NCI-H2107 treated with DMSO at 0.1 percent for 48 hours (cell line): ENCODE data around the gene ZNG1C.
"Not testable (repeated sequence)": the region's sequence is repeated elsewhere in the genome, so short reads cannot be mapped to it uniquely, and the experiment has no call there.

Source experiments
- DNase-seq: peaks from one replicate; lab custom pipeline; 2025; ENCODE audit not compliant: unreplicated experiment; lab: John Stamatoyannopoulos, UW

Gene ZNG1C

GRCh38 chr9:68241683-68242082 lies at the start of gene ZNG1C:
ZNG1C (plus strand) TSS chr9:68241983; CDS start chr9:68242032, 49 bp downstream.
- not testable (repeated sequence) for DNase-seq

- DNase-seq, result not testable (repeated sequence)
These were observed 654 bp downstream of the ZNG1C start for GRCh38 chr9:68242437-68242836.

GRCh38 chr9:68281041-68281440 lies 39.3 kb downstream of the ZNG1C start:
- DNase-seq, result not testable (repeated sequence)

GRCh38 chr9:68302567-68302966 lies 60.8 kb downstream of the ZNG1C start, which contains the start of gene FOXD4L3:
FOXD4L3 (plus strand) TSS chr9:68302867; CDS start chr9:68302952, 85 bp downstream.
- DNase-seq, result not testable (repeated sequence)

GRCh38 chr9:68303771-68304170 lies 62.0 kb downstream of the ZNG1C start:
- not testable (repeated sequence) for DNase-seq

GRCh38 chr9:68304212-68304611 lies 62.4 kb downstream of the ZNG1C start:
- not testable (repeated sequence) for DNase-seq

GRCh38 chr9:68304777-68305176 lies 63.0 kb downstream of the ZNG1C start:
- DNase-seq, result not testable (repeated sequence)

GRCh38 chr9:68305680-68306285 lies 64.0 kb downstream of the ZNG1C start:
- DNase-seq, result not testable (repeated sequence)

GRCh38 chr9:68306391-68306964 lies 64.7 kb downstream of the ZNG1C start:
- not testable (repeated sequence) for DNase-seq

- DNase-seq, result not testable (repeated sequence)
These were observed 65.3 kb downstream of the ZNG1C start for GRCh38 chr9:68307127-68307526.

- DNase-seq, result not testable (repeated sequence)
These were observed 65.9 kb downstream of the ZNG1C start for GRCh38 chr9:68307654-68308053.

- DNase-seq, result not testable (repeated sequence)
These were observed 69.4 kb downstream of the ZNG1C start for GRCh38 chr9:68311208-68311607.

- not testable (repeated sequence) for DNase-seq
These were observed 76.4 kb downstream of the ZNG1C start for GRCh38 chr9:68318209-68318608.

- not testable (repeated sequence) for DNase-seq
These were observed 82.0 kb downstream of the ZNG1C start for GRCh38 chr9:68323749-68324148.

GRCh38 chr9:68324518-68324917 lies 82.7 kb downstream of the ZNG1C start:
- not testable (repeated sequence) for DNase-seq

- DNase-seq, result not testable (repeated sequence)
These were observed 87.3 kb downstream of the ZNG1C start for GRCh38 chr9:68329106-68329505.

GRCh38 chr9:68330531-68331173 lies 88.9 kb downstream of the ZNG1C start:
- DNase-seq, result not testable (repeated sequence)

- DNase-seq, result not testable (repeated sequence)
These were observed 90.3 kb downstream of the ZNG1C start for GRCh38 chr9:68332122-68332521.

- DNase-seq, result not testable (repeated sequence)
These were observed 94.2 kb downstream of the ZNG1C start for GRCh38 chr9:68335935-68336334.

- DNase-seq, result not testable (repeated sequence)
These were observed 95.0 kb downstream of the ZNG1C start for GRCh38 chr9:68336639-68337339.

- DNase-seq, result not testable (repeated sequence)
These were observed 96.2 kb downstream of the ZNG1C start for GRCh38 chr9:68338000-68338399.
